CD14-positive monocyte (primary cell): ENCODE measurements around the gene DYNLT1. TPM values are rescaled to one million over a fixed set of nuclear protein-coding genes. Genes with fewer than 3 reads are reported as not detected.

Experiments used
- DNase-seq, 3 donors: peaks; one replicate each; pipeline ENCODE4 v3.0.0-alpha.2; 2011 to 2022
- H2AFZ ChIP-seq: 2 replicates; pipeline ENCODE4 v1.6.0; 2012; ENCODE audit warnings: mild to moderate bottlenecking, low read depth, low read length, inconsistent platforms; ENCODE audit not compliant: insufficient read depth, poor library complexity, severe bottlenecking
- H3K27ac ChIP-seq, 2 donors: 1 replicate in 1 of 2; 2 replicates in 1 of 2; pipeline ENCODE4 v1.5.1; 2012 to 2013; ENCODE audit warnings: low read length in 2 of 2, control low read depth in 1 of 2, inconsistent platforms in 1 of 2, low read depth in 1 of 2, mild to moderate bottlenecking in 1 of 2
- H3K27me3 ChIP-seq, 2 donors: one replicate each; pipeline versions ENCODE4 v1.6.0 to v1.6.1; 2011 to 2013; ENCODE audit warnings: low read length in 2 of 2; ENCODE audit not compliant: control insufficient read depth in 2 of 2, insufficient read depth in 2 of 2
- H3K36me3 ChIP-seq, 2 donors: replicated peaks in 1 of 2; 1 replicate in 1 of 2; 2 replicates in 1 of 2; pipeline versions ENCODE4 v1.5.1 to v1.6.1; 2012 to 2013; ENCODE audit warnings: low read length in 2 of 2, control low read depth in 1 of 2, inconsistent platforms in 1 of 2, mild to moderate bottlenecking in 1 of 2; ENCODE audit not compliant: insufficient read depth in 2 of 2, control insufficient read depth in 1 of 2
- H3K4me1 ChIP-seq, 2 donors: 1 replicate in 1 of 2; 2 replicates in 1 of 2; pipeline versions ENCODE4 v1.5.1 to v1.6.1; 2012 to 2013; ENCODE audit warnings: low read length in 2 of 2, control low read depth in 1 of 2, inconsistent platforms in 1 of 2, mild to moderate bottlenecking in 1 of 2, moderate library complexity in 1 of 2; ENCODE audit not compliant: insufficient read depth in 2 of 2, control insufficient read depth in 1 of 2
- H3K4me2 ChIP-seq: replicated peaks from 2 replicates; pipeline ENCODE3; 2012; ENCODE audit warnings: low read length, moderate library complexity, mild to moderate bottlenecking; ENCODE audit not compliant: poor library complexity, severe bottlenecking; ENCODE audit errors: extremely low read depth
- H3K4me3 ChIP-seq, 3 experiments: fragments of 200-600 bp in 1 of 3; sonication (generic) in 1 of 3; replicated peaks in 1 of 3; 1 replicate in 2 of 3; 2 replicates in 1 of 3; pipeline ENCODE4 v1.5.1; 2011 to 2013; ENCODE audit warnings: low read length in 3 of 3, mild to moderate bottlenecking in 3 of 3, control low read depth in 2 of 3, low read depth in 2 of 3, inconsistent platforms in 1 of 3, moderate library complexity in 1 of 3
- H3K79me2 ChIP-seq: 2 replicates; pipeline ENCODE4 v1.6.0; 2012; ENCODE audit warnings: mild to moderate bottlenecking, control low read depth, inconsistent platforms, low read length, moderate library complexity; ENCODE audit not compliant: insufficient read depth
- H3K9ac ChIP-seq: 2 replicates; pipeline ENCODE4 v1.6.0; 2017; ENCODE audit warnings: low read length, mild to moderate bottlenecking; ENCODE audit not compliant: insufficient read depth, poor library complexity, severe bottlenecking
- H3K9me3 ChIP-seq, 2 donors: replicated peaks in 1 of 2; 1 replicate in 1 of 2; 2 replicates in 1 of 2; pipeline versions ENCODE4 v1.5.1 to v1.6.1; 2012 to 2013; ENCODE audit warnings: low read length in 2 of 2, control low read depth in 1 of 2; ENCODE audit not compliant: control insufficient read depth in 1 of 2, insufficient read depth in 1 of 2
- H4K20me1 ChIP-seq: 2 replicates; pipeline ENCODE4 v1.6.0; 2012; ENCODE audit warnings: mild to moderate bottlenecking, low read length, control low read depth, moderate library complexity; ENCODE audit not compliant: insufficient read depth
- H3K27ac Mint-ChIP-seq, 7 donors: one replicate each; pipeline ENCODE4 v1.8.0; 2020; ENCODE audit warnings: mild to moderate bottlenecking in 7 of 7, mixed read lengths in 7 of 7, moderate library complexity in 6 of 7, inconsistent platforms in 2 of 7
- H3K27me3 Mint-ChIP-seq, 3 donors: one replicate each; pipeline ENCODE4 v1.8.0; 2021 to 2022; ENCODE audit warnings: low read depth in 3 of 3, mild to moderate bottlenecking in 3 of 3, mixed read lengths in 3 of 3, moderate library complexity in 3 of 3, inconsistent platforms in 1 of 3
- H3K36me3 Mint-ChIP-seq, 2 donors: one replicate each; pipeline ENCODE4 v1.8.0; 2020; ENCODE audit warnings: mixed read lengths in 2 of 2, inconsistent platforms in 1 of 2, mild to moderate bottlenecking in 1 of 2
- H3K4me1 Mint-ChIP-seq: one replicate; pipeline ENCODE4 v1.8.0; 2020; ENCODE audit warnings: mild to moderate bottlenecking, mixed read lengths
- H3K4me3 Mint-ChIP-seq, 2 donors: one replicate each; pipeline ENCODE4 v1.8.0; 2020; ENCODE audit warnings: mild to moderate bottlenecking in 2 of 2, mixed read lengths in 2 of 2, moderate library complexity in 1 of 2
- H3K9me3 Mint-ChIP-seq, 7 donors: one replicate each; pipeline ENCODE4 v1.8.0; 2020 to 2022; ENCODE audit warnings: mixed read lengths in 7 of 7, mild to moderate bottlenecking in 6 of 7, moderate library complexity in 6 of 7, inconsistent platforms in 2 of 7
- WGBS: methylation state at CpG from one replicate; pipeline ENCODE4 v1.1.5; 2013; ENCODE audit warnings: missing lambda C conversion rate; ENCODE audit not compliant: insufficient coverage; 5-methylcytosine and 5-hydroxymethylcytosine counted together
- intact Hi-C, 2 donors: fragments of 100-400 bp; cut with micrococcal nuclease; formaldehyde crosslinking; loops; one replicate each; pipeline versions ENCODE4 v1.15.0 to v1.15.1; 2023
- polyA plus RNA-seq, 3 donors: library from polyadenylated mRNA; depleted of rRNA in 1 of 3; unstranded in 2 of 3; stranded (reverse) in 1 of 3; fragments of 300-500 nt in 2 of 3; fragments of >200 nt in 1 of 3; fragmentation: Illumina TruSeq in 2 of 3; gene quantifications; 1 replicate in 2 of 3; 2 replicates in 1 of 3; pipeline ENCODE4 v1.2.3, GENCODE V29; 2012 to 2021
- TF ChIP-seq, protein P1 (sequence below): fragments of 200-600 bp; IDR thresholded peaks from one replicate; pipeline ENCODE4 v1.8.0; 2022; ENCODE audit warnings: antibody characterized with exemption, mild to moderate bottlenecking

Gene DYNLT1
- polyA plus RNA-seq, 3 donors, result 248 to 287 (median 286) TPM

DNA sequence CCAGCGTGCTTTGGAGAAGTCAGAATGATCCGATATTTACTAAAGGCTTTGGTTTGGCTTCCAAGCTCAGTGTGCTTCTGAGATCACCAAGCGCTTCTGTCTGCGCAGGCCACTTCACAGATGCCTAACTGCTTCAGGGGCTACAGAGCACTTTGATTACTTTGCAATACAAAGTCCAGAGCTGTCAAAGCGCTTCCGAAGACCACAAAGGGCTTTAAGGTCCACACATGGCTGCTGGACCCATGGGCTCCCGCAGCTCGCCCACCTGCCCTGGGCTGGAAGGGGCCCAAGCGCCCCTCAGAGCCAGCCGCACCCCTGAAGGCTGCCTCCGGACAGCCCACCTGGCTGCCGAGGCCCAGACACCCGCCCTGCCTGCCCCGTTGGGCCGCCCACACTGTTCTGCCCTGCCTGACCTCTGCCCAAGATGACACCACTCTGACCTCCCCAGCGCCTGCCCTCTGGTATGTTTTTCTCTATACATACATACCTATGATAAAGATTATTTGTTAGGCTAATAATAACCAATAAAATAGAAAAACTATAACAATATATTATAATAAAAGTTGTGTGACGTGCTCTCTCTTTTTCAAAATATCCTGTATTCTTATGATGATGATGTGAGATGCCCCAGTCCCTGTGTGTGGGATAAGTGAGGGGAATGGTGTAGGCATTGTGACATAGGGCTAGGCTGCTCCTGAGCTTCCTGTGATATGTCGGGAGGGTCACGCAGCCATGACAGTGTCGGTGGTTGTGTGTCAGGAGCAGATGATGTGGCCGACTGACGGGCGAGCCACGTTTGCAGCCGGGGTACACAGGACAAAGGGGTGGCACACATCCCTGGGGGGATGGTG is 22.6 kb downstream of the DYNLT1 start:
- no peak overlapping the region for H3K4me2 ChIP-seq
- 98% methylated on average over 20 of the region's 25 CpGs for WGBS
- H3K4me3 ChIP-seq, result no peak overlapping the region
- H3K4me1 Mint-ChIP-seq, result no peaks in the 10 kb centered on the region
- no peak overlapping the region for H3K9ac ChIP-seq
- no peaks in the 10 kb centered on the region for H4K20me1 ChIP-seq
- peaks cover 57 to 76% of the 10 kb centered on the region in 2 donors for H3K36me3 ChIP-seq
- H2AFZ ChIP-seq, result no peak overlapping the region
- no peak overlapping the region for H3K27ac ChIP-seq
- no peaks in the 10 kb centered on the region for H3K79me2 ChIP-seq
- H3K9me3 Mint-ChIP-seq, result no peaks in the 10 kb centered on the region
- TF ChIP-seq, protein P1, sequence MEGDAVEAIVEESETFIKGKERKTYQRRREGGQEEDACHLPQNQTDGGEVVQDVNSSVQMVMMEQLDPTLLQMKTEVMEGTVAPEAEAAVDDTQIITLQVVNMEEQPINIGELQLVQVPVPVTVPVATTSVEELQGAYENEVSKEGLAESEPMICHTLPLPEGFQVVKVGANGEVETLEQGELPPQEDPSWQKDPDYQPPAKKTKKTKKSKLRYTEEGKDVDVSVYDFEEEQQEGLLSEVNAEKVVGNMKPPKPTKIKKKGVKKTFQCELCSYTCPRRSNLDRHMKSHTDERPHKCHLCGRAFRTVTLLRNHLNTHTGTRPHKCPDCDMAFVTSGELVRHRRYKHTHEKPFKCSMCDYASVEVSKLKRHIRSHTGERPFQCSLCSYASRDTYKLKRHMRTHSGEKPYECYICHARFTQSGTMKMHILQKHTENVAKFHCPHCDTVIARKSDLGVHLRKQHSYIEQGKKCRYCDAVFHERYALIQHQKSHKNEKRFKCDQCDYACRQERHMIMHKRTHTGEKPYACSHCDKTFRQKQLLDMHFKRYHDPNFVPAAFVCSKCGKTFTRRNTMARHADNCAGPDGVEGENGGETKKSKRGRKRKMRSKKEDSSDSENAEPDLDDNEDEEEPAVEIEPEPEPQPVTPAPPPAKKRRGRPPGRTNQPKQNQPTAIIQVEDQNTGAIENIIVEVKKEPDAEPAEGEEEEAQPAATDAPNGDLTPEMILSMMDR, result no peak
- H3K27ac Mint-ChIP-seq, result peak overlapping the region in 1 of 7 donors; percentile 35
- no peaks in the 10 kb centered on the region for H3K27me3 ChIP-seq
- no peaks in the 10 kb centered on the region for H3K4me1 ChIP-seq
- no peaks in the 10 kb centered on the region for H3K9me3 ChIP-seq
- intact Hi-C loops, result no loop called here
- H3K4me3 Mint-ChIP-seq, result no peak overlapping the region
- no peak for DNase-seq
- peaks cover 80 to 94% of the 10 kb centered on the region in 2 donors for H3K36me3 Mint-ChIP-seq
- peaks cover 0 to 2% (median 0%) of the 10 kb centered on the region in 3 donors for H3K27me3 Mint-ChIP-seq

- no peak overlapping the region for H3K4me2 ChIP-seq
- Mint-ChIP-seq H3K27me3 (no peaks in the 10 kb centered on the region), H3K4me3 (no peak overlapping the region), H3K36me3 (peaks cover 80 to 94% of the 10 kb centered on the region in 2 donors), H3K4me1 (no peaks in the 10 kb centered on the region), H3K9me3 (no peaks in the 10 kb centered on the region), H3K27ac (peak overlapping the region in 2 of 7 donors; percentile 26 to 57)
- H4K20me1 ChIP-seq, result no peaks in the 10 kb centered on the region
- intact Hi-C loops, result no loop called here
- no peaks in the 10 kb centered on the region for H3K4me1 ChIP-seq
- no peak overlapping the region for H3K27ac ChIP-seq
- no peak for DNase-seq
- H3K36me3 ChIP-seq, result peaks cover 49 to 68% of the 10 kb centered on the region in 2 donors
- 95% methylated on average over 9 of the region's 13 CpGs for WGBS
- H3K27me3 ChIP-seq, result no peaks in the 10 kb centered on the region
- H3K9ac ChIP-seq, result no peak overlapping the region
- H3K4me3 ChIP-seq, result no peak overlapping the region
- H3K9me3 ChIP-seq, result no peaks in the 10 kb centered on the region
- H3K79me2 ChIP-seq, result no peaks in the 10 kb centered on the region
- H2AFZ ChIP-seq, result no peak overlapping the region
- TF ChIP-seq, protein P1, result no peak
Observed at GRCh38 chr6:158620963-158621693, 23.4 kb downstream of the DYNLT1 start.
